ENCODE measurements around the gene MXD1.

Gene MXD1

GRCh38 chr2:69902213-69902922, 12.5 kb upstream of the MXD1 start:
- ChIA-PET CTCF (interaction anchor here (1.0 to 1.2 kb wide), 3 partner anchors 11 to 203 kb away, joined by 3 to 6 read pairs (median 4); no protein-coding TSS in a partner anchor), POLR2A (interaction anchor here (1.3 kb wide), 1 partner anchor 13 kb away, joined by 4 read pairs; the partner anchor contains the start of gene MXD1)
- Histone ChIP-seq H3K36me3 (ENCODE audit: control insufficient read depth in 2 of 2, insufficient read depth in 1 of 2, low read length in 2 of 2) (peaks cover 68 to 88% of the 10 kb centered on the region in 2 experiments), H3K4me1 (ENCODE audit: control insufficient read depth, insufficient read depth, low read length) (no peaks in the 10 kb centered on the region), H3K9me3 (ENCODE audit: control insufficient read depth, insufficient read depth, low read depth, low read length) (no peaks in the 10 kb centered on the region), H3K27ac (ENCODE audit: extremely low read depth, low read depth, low read length) (no peak overlapping the region; the same call in 1 of the 2 replicates), H3K4me3 (ENCODE audit: low read depth, low read length) (no peak overlapping the region)
- TF ChIP-seq OSR2 (tag by site-specific recombination; IDR thresholded peaks at IDR 0.05) = peak; percentile 99
- TF ChIP-seq ZNF366 (tag by site-specific recombination; conservative IDR thresholded peaks at IDR 0.05) = peak; percentile 84
- peak; percentile 99 for TF ChIP-seq ZNF169 (tag by site-specific recombination; IDR thresholded peaks at IDR 0.05)
- TF ChIP-seq ZBTB26 (tag by site-specific recombination; optimal IDR thresholded peaks at IDR 0.05) = no peak
- TF ChIP-seq ZNF394 (tag by site-specific recombination; IDR thresholded peaks at IDR 0.05; ENCODE audit: borderline replicate concordance) = peak; percentile 96
- TF ChIP-seq ZBTB48 (tag by site-specific recombination; IDR thresholded peaks at IDR 0.05) = no peak
- TF ChIP-seq ZNF513 (tag by site-specific recombination; IDR thresholded peaks at IDR 0.05) = peak; percentile 48; the same call in 1 of the 2 replicates
- no peak for TF ChIP-seq ZNF292 (tag by site-specific recombination; IDR thresholded peaks at IDR 0.05; ENCODE audit: borderline replicate concordance, low read depth)

- TF ChIP-seq ZNF362 (tag by site-specific recombination; IDR thresholded peaks at IDR 0.05) (no peak), ZNF580 (tag by site-specific recombination; IDR thresholded peaks at IDR 0.05) (no peak), ZFP69B (tag by site-specific recombination; IDR thresholded peaks at IDR 0.05) (no peak), ZNF585B (tag by site-specific recombination; IDR thresholded peaks at IDR 0.05) (no peak), ZNF776 (tag by site-specific recombination; IDR thresholded peaks at IDR 0.05; ENCODE audit: borderline replicate concordance) (no peak), ZNF140 (tag by site-specific recombination; IDR thresholded peaks at IDR 0.05) (no peak), OSR2 (tag by site-specific recombination; IDR thresholded peaks at IDR 0.05) (no peak), ZNF544 (tag by site-specific recombination; IDR thresholded peaks at IDR 0.05) (no peak), ZBTB48 (tag by site-specific recombination; IDR thresholded peaks at IDR 0.05) (no peak), PRDM4 (tag by site-specific recombination; IDR thresholded peaks at IDR 0.05) (no peak), ZNF423 (tag by site-specific recombination; IDR thresholded peaks at IDR 0.05) (no peak), ZNF302 (tag by site-specific recombination; IDR thresholded peaks at IDR 0.05; ENCODE audit: low read depth) (no peak), KLF7 (tag by site-specific recombination; IDR thresholded peaks at IDR 0.05; ENCODE audit: borderline replicate concordance) (no peak), GFI1B (tag by site-specific recombination; IDR thresholded peaks at IDR 0.05) (no peak), ZNF266 (tag by site-specific recombination; IDR thresholded peaks at IDR 0.05; ENCODE audit: low read depth) (no peak), KLF9 (tag by site-specific recombination; IDR thresholded peaks at IDR 0.05; ENCODE audit: low read depth) (no peak), ZNF473 (tag by site-specific recombination; IDR thresholded peaks at IDR 0.05) (no peak), ZNF394 (tag by site-specific recombination; IDR thresholded peaks at IDR 0.05; ENCODE audit: borderline replicate concordance) (no peak), ZBTB10 (tag by site-specific recombination; IDR thresholded peaks at IDR 0.05) (no peak)
- Histone ChIP-seq H3K27ac (ENCODE audit: extremely low read depth, low read depth, low read length) (no peak overlapping the region), H3K4me1 (ENCODE audit: control insufficient read depth, insufficient read depth, low read length) (no peaks in the 10 kb centered on the region), H3K9me3 (ENCODE audit: control insufficient read depth, insufficient read depth, low read depth, low read length) (no peaks in the 10 kb centered on the region), H3K4me3 (ENCODE audit: low read depth, low read length) (no peak overlapping the region), H3K36me3 (ENCODE audit: control insufficient read depth in 2 of 2, insufficient read depth in 1 of 2, low read length in 2 of 2) (peaks cover 51 to 73% of the 10 kb centered on the region in 2 experiments)
- ChIA-PET POLR2A (no interaction called here), CTCF (interaction anchor here (0.6 kb wide), 1 partner anchor 9 kb away, joined by 3 read pairs; no protein-coding TSS in a partner anchor)
Observed at GRCh38 chr2:69907216-69907615, 7.7 kb upstream of the MXD1 start.
